HG02759 (cell line): ENCODE data around the gene KCTD6.
"Not testable (repeated sequence)": the region's sequence is repeated elsewhere in the genome, so short reads cannot be mapped to it uniquely, and the experiment has no call there.

Experiments used
- ATAC-seq: cut with Tn5 transposase; IDR thresholded peaks from one replicate; pipeline ENCODE4 v1.9.1; 2021; ENCODE audit warnings: mild to moderate bottlenecking, moderate library complexity; ENCODE audit not compliant: unreplicated experiment

KCTD6 gene

GRCh38 chr3:58522759-58523425, 31.0 kb downstream of the KCTD6 start:
- no peak for ATAC-seq

GRCh38 chr3:58524326-58524888, 32.5 kb downstream of the KCTD6 start:
- no peak for ATAC-seq

GRCh38 chr3:58526515-58526957, 34.6 kb downstream of the KCTD6 start:
- ATAC-seq, result no peak

- not testable (repeated sequence) for ATAC-seq
Observed at GRCh38 chr3:58527440-58527839, 35.5 kb downstream of the KCTD6 start.

GRCh38 chr3:58528629-58529028, 36.7 kb downstream of the KCTD6 start:
- ATAC-seq, result no peak

- ATAC-seq, result no peak
Observed at GRCh38 chr3:58529516-58530353, 37.8 kb downstream of the KCTD6 start.

- ATAC-seq, result no peak
Observed at GRCh38 chr3:58530354-58530865, 38.5 kb downstream of the KCTD6 start.

GRCh38 chr3:58531555-58531954, 39.7 kb downstream of the KCTD6 start:
- ATAC-seq, result no peak

GRCh38 chr3:58531956-58532355, 40.1 kb downstream of the KCTD6 start:
- no peak for ATAC-seq

- peak; percentile 95 for ATAC-seq
Observed at GRCh38 chr3:58532794-58533220, 40.9 kb downstream of the KCTD6 start.

GRCh38 chr3:58534592-58535494, 42.9 kb downstream of the KCTD6 start:
- no peak for ATAC-seq

- ATAC-seq, result no peak
Observed at GRCh38 chr3:58535531-58536500, 43.9 kb downstream of the KCTD6 start.

- ATAC-seq, result no peak
Observed at GRCh38 chr3:58536501-58537411, 44.9 kb downstream of the KCTD6 start, which contains the start of gene ACOX2. Gene ACOX2, minus strand, starts transcription at chr3:58537190. Its CDS starts 2,084 bp downstream, at chr3:58535106.

- ATAC-seq, result no peak
Observed at GRCh38 chr3:58537412-58538301, 45.8 kb downstream of the KCTD6 start.

GRCh38 chr3:58539626-58540025, 47.7 kb downstream of the KCTD6 start:
- no peak for ATAC-seq

GRCh38 chr3:58540176-58540858, 48.4 kb downstream of the KCTD6 start:
- ATAC-seq, result no peak

GRCh38 chr3:58544541-58544940, 52.6 kb downstream of the KCTD6 start:
- no peak for ATAC-seq
